Trophoblast cell (in vitro differentiated cells and primary cell): ENCODE measurements around the gene MED13L.

Source experiments
- DNase-seq, 2 donors: peaks; one replicate each; pipeline ENCODE4 v3.0.0-alpha.2; 2016
- H2AFZ ChIP-seq: 2 replicates; pipeline ENCODE4 v1.6.1; 2013; ENCODE audit warnings: low read length, moderate library complexity, mild to moderate bottlenecking; ENCODE audit not compliant: insufficient read depth, poor library complexity
- H2AK5ac ChIP-seq: 2 replicates; pipeline ENCODE4 v1.6.1; 2013; ENCODE audit warnings: mild to moderate bottlenecking, low read length
- H2BK120ac ChIP-seq: 2 replicates; pipeline ENCODE4 v1.6.1; 2013; ENCODE audit warnings: low read length, mild to moderate bottlenecking, moderate library complexity; ENCODE audit not compliant: insufficient read depth, poor library complexity
- H2BK12ac ChIP-seq: 2 replicates; pipeline ENCODE4 v1.6.1; 2013; ENCODE audit warnings: mild to moderate bottlenecking, low read length, moderate library complexity
- H2BK5ac ChIP-seq: 2 replicates; pipeline ENCODE4 v1.6.1; 2013; ENCODE audit warnings: low read length, low read depth, moderate library complexity, mild to moderate bottlenecking; ENCODE audit not compliant: poor library complexity
- H3K14ac ChIP-seq: 2 replicates; pipeline ENCODE4 v1.6.1; 2013; ENCODE audit warnings: mild to moderate bottlenecking, low read length
- H3K18ac ChIP-seq: 2 replicates; pipeline ENCODE4 v1.6.1; 2013; ENCODE audit warnings: mild to moderate bottlenecking, low read length
- H3K23ac ChIP-seq: 2 replicates; pipeline ENCODE4 v1.6.1; 2013; ENCODE audit warnings: low read length
- H3K27ac ChIP-seq: 2 replicates; pipeline ENCODE4 v1.5.1; 2013; ENCODE audit warnings: low read depth, mild to moderate bottlenecking, inconsistent platforms, low read length, moderate library complexity
- H3K27me3 ChIP-seq: 2 replicates; pipeline ENCODE4 v1.6.1; 2013; ENCODE audit warnings: inconsistent platforms, mild to moderate bottlenecking, low read length, moderate library complexity; ENCODE audit not compliant: insufficient read depth
- H3K36me3 ChIP-seq, 2 experiments: 1 replicate in 1 of 2; 2 replicates in 1 of 2; pipeline ENCODE4 v1.6.1; 2013; ENCODE audit warnings: low read length in 2 of 2, mild to moderate bottlenecking in 2 of 2, moderate library complexity in 1 of 2; ENCODE audit not compliant: insufficient read depth in 2 of 2, control insufficient read depth in 1 of 2
- H3K4ac ChIP-seq: 2 replicates; pipeline ENCODE4 v1.6.1; 2013; ENCODE audit warnings: low read depth, mild to moderate bottlenecking, low read length, moderate library complexity
- H3K4me1 ChIP-seq, 2 experiments: 1 replicate in 1 of 2; 2 replicates in 1 of 2; pipeline ENCODE4 v1.6.1; 2013; ENCODE audit warnings: low read length in 2 of 2, mild to moderate bottlenecking in 2 of 2, moderate library complexity in 1 of 2; ENCODE audit not compliant: insufficient read depth in 2 of 2, control insufficient read depth in 1 of 2
- H3K4me2 ChIP-seq: 2 replicates; pipeline ENCODE4 v1.6.1; 2013; ENCODE audit warnings: inconsistent platforms, mild to moderate bottlenecking, low read length, moderate library complexity
- H3K4me3 ChIP-seq: 2 replicates; pipeline ENCODE4 v1.5.1; 2013; ENCODE audit warnings: mild to moderate bottlenecking, low read depth, low read length, inconsistent platforms
- H3K79me1 ChIP-seq: one replicate; pipeline ENCODE4 v1.6.1; 2013; ENCODE audit warnings: low read length
- H3K79me2 ChIP-seq: 2 replicates; pipeline ENCODE4 v1.6.1; 2013; ENCODE audit warnings: low read length, mild to moderate bottlenecking; ENCODE audit not compliant: control insufficient read depth, insufficient read depth, poor library complexity
- H3K9ac ChIP-seq: 2 replicates; pipeline ENCODE4 v1.6.1; 2013; ENCODE audit warnings: mild to moderate bottlenecking, low read length
- H3K9me3 ChIP-seq: 2 replicates; pipeline ENCODE4 v1.6.1; 2013; ENCODE audit warnings: low read depth, mild to moderate bottlenecking, control low read depth, inconsistent platforms, low read length; ENCODE audit not compliant: insufficient read depth
- H4K12ac ChIP-seq: 2 replicates; pipeline ENCODE4 v1.6.1; 2013; ENCODE audit warnings: low read depth, mild to moderate bottlenecking, low read length, moderate library complexity
- H4K8ac ChIP-seq: 2 replicates; pipeline ENCODE4 v1.6.1; 2013; ENCODE audit warnings: low read depth, mild to moderate bottlenecking, low read length, moderate library complexity
- H4K91ac ChIP-seq: one replicate; pipeline ENCODE4 v1.6.1; 2013; ENCODE audit warnings: low read depth, mild to moderate bottlenecking, low read length, moderate library complexity
- WGBS: extraction: QIAGEN DNeasy Blood & Tissue Kit; methylation state at CpG from one replicate; pipeline ENCODE4 v1.1.7; 2013; ENCODE audit warnings: missing lambda C conversion rate; ENCODE audit not compliant: insufficient read length, insufficient coverage; ENCODE audit errors: extremely low coverage; 5-methylcytosine and 5-hydroxymethylcytosine counted together

The MED13L gene

DNA sequence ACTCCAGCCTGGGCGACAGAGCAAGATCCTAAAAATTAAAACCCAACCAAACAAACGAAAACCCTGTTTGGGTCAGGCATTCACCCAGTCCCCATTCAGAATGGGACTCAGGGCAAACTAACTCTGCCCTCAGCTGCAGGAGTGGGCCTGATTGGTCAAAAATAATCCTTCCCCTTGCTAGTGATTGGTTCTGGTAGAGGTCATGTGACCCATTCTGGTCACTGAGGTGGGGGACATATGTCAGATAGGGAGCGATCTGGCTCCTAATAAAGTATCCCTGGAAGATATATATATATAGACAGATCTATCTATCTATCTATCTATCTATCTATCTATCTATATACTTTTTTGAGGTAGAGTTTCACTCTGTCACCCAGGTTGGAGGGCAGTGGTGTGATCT lies 29.5 kb upstream of the MED13L start:
- H3K27me3 ChIP-seq, result no peaks in the 10 kb centered on the region
- H3K36me3 ChIP-seq, result no peaks in the 10 kb centered on the region
- WGBS, result no CpG with 5 or more reads among the region's 3 CpGs
- no peak overlapping the region for H2AFZ ChIP-seq
- H3K18ac ChIP-seq, result no peak overlapping the region
- H2AK5ac ChIP-seq, result no peak overlapping the region
- no peak overlapping the region for H4K91ac ChIP-seq
- DNase-seq, result no peak
- no peak overlapping the region for H3K23ac ChIP-seq
- H4K12ac ChIP-seq, result no peak overlapping the region
- no peak overlapping the region for H3K4me3 ChIP-seq
- H3K9ac ChIP-seq, result no peak overlapping the region
- no peak overlapping the region for H2BK5ac ChIP-seq
- no peaks in the 10 kb centered on the region for H3K79me1 ChIP-seq
- H3K79me2 ChIP-seq, result no peaks in the 10 kb centered on the region
- H4K8ac ChIP-seq, result no peak overlapping the region
- H3K14ac ChIP-seq, result no peak overlapping the region
- H2BK12ac ChIP-seq, result no peak overlapping the region
- H3K4me1 ChIP-seq, result no peaks in the 10 kb centered on the region
- H3K4ac ChIP-seq, result no peak overlapping the region
- H2BK120ac ChIP-seq, result no peak overlapping the region
- no peak overlapping the region for H3K27ac ChIP-seq
- H3K4me2 ChIP-seq, result no peak overlapping the region
- H3K9me3 ChIP-seq, result no peaks in the 10 kb centered on the region

DNA sequence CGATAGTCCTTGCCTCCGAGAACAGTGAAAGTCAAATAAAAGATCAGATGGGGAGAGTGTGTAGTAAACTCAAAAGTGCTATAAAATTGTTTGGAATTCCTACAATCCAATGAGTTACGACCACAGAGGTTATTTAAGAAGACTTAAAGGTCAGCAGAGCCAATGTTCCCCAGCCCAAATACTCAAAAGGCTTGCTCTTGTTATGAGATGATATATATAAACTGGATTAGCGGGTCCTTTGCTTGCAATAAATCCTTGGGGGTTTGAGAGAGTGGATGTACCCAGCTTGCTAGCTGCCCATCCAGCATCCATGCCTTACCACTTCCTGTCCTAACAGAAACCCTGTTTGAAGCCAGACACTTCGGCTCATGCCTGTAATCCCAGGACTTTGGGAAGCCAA lies 29.0 kb upstream of the MED13L start:
- H3K14ac ChIP-seq, result no peak overlapping the region
- no peak overlapping the region for H2BK5ac ChIP-seq
- no peaks in the 10 kb centered on the region for H3K4me1 ChIP-seq
- no peaks in the 10 kb centered on the region for H3K79me1 ChIP-seq
- H3K9me3 ChIP-seq, result no peaks in the 10 kb centered on the region
- H3K27me3 ChIP-seq, result no peaks in the 10 kb centered on the region
- no peak overlapping the region for H3K18ac ChIP-seq
- H3K27ac ChIP-seq, result no peak overlapping the region
- no CpG with 5 or more reads among the region's 5 CpGs for WGBS
- H4K91ac ChIP-seq, result no peak overlapping the region
- H4K12ac ChIP-seq, result no peak overlapping the region
- H4K8ac ChIP-seq, result no peak overlapping the region
- no peak overlapping the region for H2BK12ac ChIP-seq
- H3K4me3 ChIP-seq, result no peak overlapping the region
- H3K9ac ChIP-seq, result no peak overlapping the region
- no peak overlapping the region for H3K4ac ChIP-seq
- H3K79me2 ChIP-seq, result no peaks in the 10 kb centered on the region
- H3K23ac ChIP-seq, result peak overlapping the region; percentile 33
- no peak for DNase-seq
- H2AK5ac ChIP-seq, result no peak overlapping the region
- no peak overlapping the region for H2AFZ ChIP-seq
- H2BK120ac ChIP-seq, result no peak overlapping the region
- no peaks in the 10 kb centered on the region for H3K36me3 ChIP-seq
- no peak overlapping the region for H3K4me2 ChIP-seq

DNA sequence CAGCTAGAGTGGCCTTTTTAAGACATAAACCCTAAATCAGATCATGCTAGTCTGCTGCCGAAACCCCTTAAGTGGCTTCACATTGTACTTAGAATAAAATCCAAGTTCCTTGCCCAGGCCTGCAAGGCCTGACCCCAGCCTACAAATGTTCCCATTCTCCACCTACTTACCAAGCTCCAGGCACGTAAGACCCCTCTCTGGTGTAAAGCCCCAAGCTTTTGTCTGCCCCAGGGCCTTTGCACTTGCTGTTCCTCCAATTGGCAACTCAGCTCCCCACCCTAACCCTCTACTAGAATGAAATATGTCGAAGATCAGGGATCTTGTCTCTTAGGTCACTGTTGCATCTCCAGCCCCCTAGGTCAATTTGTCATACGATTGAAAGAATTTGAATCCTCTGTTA lies 27.1 kb upstream of the MED13L start:
- no peak overlapping the region for H3K18ac ChIP-seq
- H2BK5ac ChIP-seq, result no peak overlapping the region
- no peaks in the 10 kb centered on the region for H3K79me2 ChIP-seq
- no peak for DNase-seq
- H4K91ac ChIP-seq, result no peak overlapping the region
- H3K79me1 ChIP-seq, result no peaks in the 10 kb centered on the region
- no peaks in the 10 kb centered on the region for H3K4me1 ChIP-seq
- no peak overlapping the region for H3K9ac ChIP-seq
- H3K36me3 ChIP-seq, result no peaks in the 10 kb centered on the region
- no peak overlapping the region for H3K23ac ChIP-seq
- H3K14ac ChIP-seq, result no peak overlapping the region
- no peak overlapping the region for H3K4me2 ChIP-seq
- no peak overlapping the region for H4K8ac ChIP-seq
- no peaks in the 10 kb centered on the region for H3K9me3 ChIP-seq
- no peaks in the 10 kb centered on the region for H3K27me3 ChIP-seq
- H3K4ac ChIP-seq, result no peak overlapping the region
- H2AK5ac ChIP-seq, result no peak overlapping the region
- no peak overlapping the region for H2AFZ ChIP-seq
- no peak overlapping the region for H3K4me3 ChIP-seq
- H2BK120ac ChIP-seq, result no peak overlapping the region
- no peak overlapping the region for H2BK12ac ChIP-seq
- H3K27ac ChIP-seq, result no peak overlapping the region
- WGBS, result no CpG with 5 or more reads among the region's 4 CpGs
- no peak overlapping the region for H4K12ac ChIP-seq

DNA sequence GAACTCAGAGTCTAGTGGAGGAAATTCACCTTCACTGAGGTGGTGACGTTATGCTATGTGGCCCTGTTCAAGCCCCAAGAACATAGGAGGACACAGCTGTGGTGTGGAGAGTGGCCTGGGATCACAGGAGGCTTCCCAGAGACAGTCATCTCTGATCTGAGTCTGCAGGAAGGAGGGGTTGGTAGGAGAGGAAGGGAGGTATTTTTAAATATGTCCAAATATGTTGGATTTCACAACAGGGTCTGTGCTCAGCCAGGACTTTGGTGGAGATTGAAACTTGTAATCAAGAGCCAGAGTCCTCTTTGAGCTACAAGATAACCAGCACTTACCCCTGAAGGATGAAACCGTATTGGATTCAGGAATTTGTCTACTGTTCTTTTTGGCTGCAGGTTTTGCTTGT lies 26.4 kb upstream of the MED13L start:
- H3K27ac ChIP-seq, result no peak overlapping the region
- H3K4me3 ChIP-seq, result no peak overlapping the region
- H3K4me1 ChIP-seq, result peaks cover 0 to 3% of the 10 kb centered on the region in 2 experiments
- H4K91ac ChIP-seq, result no peak overlapping the region
- H3K79me1 ChIP-seq, result no peaks in the 10 kb centered on the region
- H2AK5ac ChIP-seq, result no peak overlapping the region
- WGBS, result no CpG with 5 or more reads among the region's 2 CpGs
- no peak overlapping the region for H3K18ac ChIP-seq
- H3K23ac ChIP-seq, result no peak overlapping the region
- no peak overlapping the region for H2BK12ac ChIP-seq
- H3K27me3 ChIP-seq, result no peaks in the 10 kb centered on the region
- no peak overlapping the region for H2BK5ac ChIP-seq
- no peaks in the 10 kb centered on the region for H3K9me3 ChIP-seq
- DNase-seq, result peak in 1 of 2 donors; percentile 60
- no peak overlapping the region for H4K12ac ChIP-seq
- H3K9ac ChIP-seq, result no peak overlapping the region
- no peaks in the 10 kb centered on the region for H3K79me2 ChIP-seq
- no peak overlapping the region for H2AFZ ChIP-seq
- no peak overlapping the region for H3K14ac ChIP-seq
- no peak overlapping the region for H4K8ac ChIP-seq
- H3K4ac ChIP-seq, result no peak overlapping the region
- no peak overlapping the region for H2BK120ac ChIP-seq
- H3K4me2 ChIP-seq, result no peak overlapping the region
- H3K36me3 ChIP-seq, result no peaks in the 10 kb centered on the region
